ENCODE results near the gene DLX5. TPM values are rescaled to one million over a fixed set of nuclear protein-coding genes. Genes with fewer than 3 reads are reported as not detected.

DLX5 gene
- total and polyA plus RNA-seq, 9 of the 15 experiments (the other 6 are each of a cell fraction or from before 2014, with no cell fraction given): not detected

- POLR2A ChIA-PET: interaction anchor here (0.7 kb wide), 1 partner anchor 63 kb away, joined by 3 read pairs; no protein-coding TSS in a partner anchor
- Histone ChIP-seq H3K36me3 (ENCODE audit: control insufficient read depth, insufficient read depth, low read length) (no peaks in the 10 kb centered on the region), H3K9me1 (ENCODE audit: control insufficient read depth, insufficient read depth, low read length) (no peaks in the 10 kb centered on the region), H3K79me2 (ENCODE audit: control insufficient read depth, insufficient read depth, low read length) (no peaks in the 10 kb centered on the region), H3K27me3 (ENCODE audit: control insufficient read depth in 2 of 2, insufficient read depth in 2 of 2, low read length in 2 of 2) (peaks cover 70 to 71% of the 10 kb centered on the region in 2 experiments), H3K4me3 (no peak overlapping the region), H4K20me1 (replicated peaks; ENCODE audit: control insufficient read depth, insufficient read depth, low read length) (no peaks in the 10 kb centered on the region), H3K27ac (ENCODE audit: extremely low read depth, low read depth, low read length) (no peak overlapping the region), H3K9me3 (replicated peaks; ENCODE audit: control insufficient read depth, insufficient read depth, low read depth, low read length) (no peaks in the 10 kb centered on the region), H2AFZ (ENCODE audit: low read depth, low read length) (no peak overlapping the region), H3K4me1 (replicated peaks in 1 of 2; ENCODE audit: control insufficient read depth in 2 of 2, insufficient read depth in 2 of 2, low read length in 2 of 2) (peaks cover 0 to 10% of the 10 kb centered on the region in 2 experiments; a peak in 1 of 5 replicates), H3K9ac (ENCODE audit: insufficient read depth in 1 of 2, low read depth in 2 of 2, low read length in 2 of 2) (no peak overlapping the region), H3K4me2 (ENCODE audit: insufficient read depth, low read length) (no peak overlapping the region)
- WGBS (ENCODE audit: insufficient coverage, low coverage, missing lambda C conversion rate): 4% methylated on average over 39 of the region's 39 CpGs
- TF ChIP-seq, protein P1, sequence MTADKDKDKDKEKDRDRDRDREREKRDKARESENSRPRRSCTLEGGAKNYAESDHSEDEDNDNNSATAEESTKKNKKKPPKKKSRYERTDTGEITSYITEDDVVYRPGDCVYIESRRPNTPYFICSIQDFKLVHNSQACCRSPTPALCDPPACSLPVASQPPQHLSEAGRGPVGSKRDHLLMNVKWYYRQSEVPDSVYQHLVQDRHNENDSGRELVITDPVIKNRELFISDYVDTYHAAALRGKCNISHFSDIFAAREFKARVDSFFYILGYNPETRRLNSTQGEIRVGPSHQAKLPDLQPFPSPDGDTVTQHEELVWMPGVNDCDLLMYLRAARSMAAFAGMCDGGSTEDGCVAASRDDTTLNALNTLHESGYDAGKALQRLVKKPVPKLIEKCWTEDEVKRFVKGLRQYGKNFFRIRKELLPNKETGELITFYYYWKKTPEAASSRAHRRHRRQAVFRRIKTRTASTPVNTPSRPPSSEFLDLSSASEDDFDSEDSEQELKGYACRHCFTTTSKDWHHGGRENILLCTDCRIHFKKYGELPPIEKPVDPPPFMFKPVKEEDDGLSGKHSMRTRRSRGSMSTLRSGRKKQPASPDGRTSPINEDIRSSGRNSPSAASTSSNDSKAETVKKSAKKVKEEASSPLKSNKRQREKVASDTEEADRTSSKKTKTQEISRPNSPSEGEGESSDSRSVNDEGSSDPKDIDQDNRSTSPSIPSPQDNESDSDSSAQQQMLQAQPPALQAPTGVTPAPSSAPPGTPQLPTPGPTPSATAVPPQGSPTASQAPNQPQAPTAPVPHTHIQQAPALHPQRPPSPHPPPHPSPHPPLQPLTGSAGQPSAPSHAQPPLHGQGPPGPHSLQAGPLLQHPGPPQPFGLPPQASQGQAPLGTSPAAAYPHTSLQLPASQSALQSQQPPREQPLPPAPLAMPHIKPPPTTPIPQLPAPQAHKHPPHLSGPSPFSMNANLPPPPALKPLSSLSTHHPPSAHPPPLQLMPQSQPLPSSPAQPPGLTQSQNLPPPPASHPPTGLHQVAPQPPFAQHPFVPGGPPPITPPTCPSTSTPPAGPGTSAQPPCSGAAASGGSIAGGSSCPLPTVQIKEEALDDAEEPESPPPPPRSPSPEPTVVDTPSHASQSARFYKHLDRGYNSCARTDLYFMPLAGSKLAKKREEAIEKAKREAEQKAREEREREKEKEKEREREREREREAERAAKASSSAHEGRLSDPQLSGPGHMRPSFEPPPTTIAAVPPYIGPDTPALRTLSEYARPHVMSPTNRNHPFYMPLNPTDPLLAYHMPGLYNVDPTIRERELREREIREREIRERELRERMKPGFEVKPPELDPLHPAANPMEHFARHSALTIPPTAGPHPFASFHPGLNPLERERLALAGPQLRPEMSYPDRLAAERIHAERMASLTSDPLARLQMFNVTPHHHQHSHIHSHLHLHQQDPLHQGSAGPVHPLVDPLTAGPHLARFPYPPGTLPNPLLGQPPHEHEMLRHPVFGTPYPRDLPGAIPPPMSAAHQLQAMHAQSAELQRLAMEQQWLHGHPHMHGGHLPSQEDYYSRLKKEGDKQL (CRISPR knock-in tag; IDR thresholded peaks at IDR 0.05; ENCODE audit: borderline replicate concordance): no peak
- no peak for TF ChIP-seq PREB (CRISPR knock-in tag; IDR thresholded peaks at IDR 0.05)
- no peak for TF ChIP-seq CC2D1A (IDR thresholded peaks at IDR 0.05)
- FAIRE-seq (no peak), ATAC-seq (no peak), DNase-seq (ENCODE audit: extremely low read depth in 1 of 4, low spot score in 3 of 4) (peak in 1 of 4 experiments; percentile 4)
- in situ Hi-C loops (cut with MboI): no loop called here
- CTCF ChIA-PET (ENCODE audit: low intra/inter-chr PET ratio): no interaction called here
- intact Hi-C loops (cut with micrococcal nuclease): no loop called here
- no TSS peak for BruUV-seq (replicated peaks)
These were observed 22.7 kb downstream of the DLX5 start for GRCh38 chr7:97001656-97002554.

Data from K562 (cell line).